ENCODE measurements around the gene FEM1C. TPM values are rescaled to one million over a fixed set of nuclear protein-coding genes. Genes with fewer than 3 reads are reported as not detected.

The FEM1C gene
- polyA plus RNA-seq, 1 donor from 2014 or later: 16.4 TPM

GRCh38 chr5:115478281-115478680 is 66.3 kb downstream of the FEM1C start:
- Histone ChIP-seq H3K9me2 (ENCODE audit: insufficient read depth, low read length) (no peaks in the 10 kb centered on the region), H3K9ac (ENCODE audit: low read length) (no peak overlapping the region), H3K9me3 (ENCODE audit: low read length) (no peaks in the 10 kb centered on the region), H3F3A (ENCODE audit: insufficient read depth, low read length, poor library complexity, severe bottlenecking) (no peaks in the 10 kb centered on the region), H3K27me3 (ENCODE audit: insufficient read depth, low read depth, low read length) (no peaks in the 10 kb centered on the region), H3K4me3 (ENCODE audit: low read length) (no peak overlapping the region), H2AFZ (ENCODE audit: low read depth, low read length) (no peak overlapping the region), H3K4me2 (ENCODE audit: low read length) (no peak overlapping the region), H3K27ac (ENCODE audit: low read length) (no peak overlapping the region), H4K20me1 (ENCODE audit: insufficient read depth) (no peaks in the 10 kb centered on the region), H3K36me3 (ENCODE audit: insufficient read depth, low read length) (no peaks in the 10 kb centered on the region), H3K79me2 (replicated peaks; ENCODE audit: insufficient read depth, low read length) (no peaks in the 10 kb centered on the region)
- no peak for TF ChIP-seq RAD21 (conservative IDR thresholded peaks at IDR 0.05)
- TF ChIP-seq TAF1 (IDR thresholded peaks at IDR 0.05; ENCODE audit: low read depth): no peak
- TF ChIP-seq, protein P1, sequence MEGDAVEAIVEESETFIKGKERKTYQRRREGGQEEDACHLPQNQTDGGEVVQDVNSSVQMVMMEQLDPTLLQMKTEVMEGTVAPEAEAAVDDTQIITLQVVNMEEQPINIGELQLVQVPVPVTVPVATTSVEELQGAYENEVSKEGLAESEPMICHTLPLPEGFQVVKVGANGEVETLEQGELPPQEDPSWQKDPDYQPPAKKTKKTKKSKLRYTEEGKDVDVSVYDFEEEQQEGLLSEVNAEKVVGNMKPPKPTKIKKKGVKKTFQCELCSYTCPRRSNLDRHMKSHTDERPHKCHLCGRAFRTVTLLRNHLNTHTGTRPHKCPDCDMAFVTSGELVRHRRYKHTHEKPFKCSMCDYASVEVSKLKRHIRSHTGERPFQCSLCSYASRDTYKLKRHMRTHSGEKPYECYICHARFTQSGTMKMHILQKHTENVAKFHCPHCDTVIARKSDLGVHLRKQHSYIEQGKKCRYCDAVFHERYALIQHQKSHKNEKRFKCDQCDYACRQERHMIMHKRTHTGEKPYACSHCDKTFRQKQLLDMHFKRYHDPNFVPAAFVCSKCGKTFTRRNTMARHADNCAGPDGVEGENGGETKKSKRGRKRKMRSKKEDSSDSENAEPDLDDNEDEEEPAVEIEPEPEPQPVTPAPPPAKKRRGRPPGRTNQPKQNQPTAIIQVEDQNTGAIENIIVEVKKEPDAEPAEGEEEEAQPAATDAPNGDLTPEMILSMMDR (IDR thresholded peaks at IDR 0.05; ENCODE audit: poor library complexity, severe bottlenecking): no peak
- no peak for TF ChIP-seq SMC3 (conservative IDR thresholded peaks at IDR 0.05; ENCODE audit: poor library complexity)
- TF ChIP-seq POLR2AphosphoS5 (IDR thresholded peaks at IDR 0.05): no peak
- no peak for TF ChIP-seq EZH2 (IDR thresholded peaks at IDR 0.05; ENCODE audit: borderline replicate concordance, insufficient read depth, low read length, poor library complexity, severe bottlenecking)
- TF ChIP-seq REST (IDR thresholded peaks at IDR 0.05; ENCODE audit: borderline replicate concordance): no peak
- no peak for TF ChIP-seq EP300 (conservative IDR thresholded peaks at IDR 0.05; ENCODE audit: poor library complexity, severe bottlenecking)
- no peak for TF ChIP-seq MXI1 (conservative IDR thresholded peaks at IDR 0.05; ENCODE audit: poor library complexity, severe bottlenecking)

GRCh38 chr5:115477581-115477980 is 67.0 kb downstream of the FEM1C start:
- Histone ChIP-seq H3K9ac (ENCODE audit: low read length) (no peak overlapping the region), H3K4me3 (ENCODE audit: low read length) (no peak overlapping the region), H4K20me1 (ENCODE audit: insufficient read depth) (no peaks in the 10 kb centered on the region), H3K4me2 (ENCODE audit: low read length) (no peak overlapping the region), H3K36me3 (ENCODE audit: insufficient read depth, low read length) (no peaks in the 10 kb centered on the region), H3K9me3 (ENCODE audit: low read length) (no peaks in the 10 kb centered on the region), H3K27ac (ENCODE audit: low read length) (no peak overlapping the region), H3F3A (ENCODE audit: insufficient read depth, low read length, poor library complexity, severe bottlenecking) (no peaks in the 10 kb centered on the region), H3K9me2 (ENCODE audit: insufficient read depth, low read length) (no peaks in the 10 kb centered on the region), H3K27me3 (ENCODE audit: insufficient read depth, low read depth, low read length) (no peaks in the 10 kb centered on the region), H3K79me2 (replicated peaks; ENCODE audit: insufficient read depth, low read length) (no peaks in the 10 kb centered on the region), H2AFZ (ENCODE audit: low read depth, low read length) (no peak overlapping the region)
- TF ChIP-seq, protein P1 (IDR thresholded peaks at IDR 0.05; ENCODE audit: poor library complexity, severe bottlenecking): no peak
- TF ChIP-seq POLR2AphosphoS5 (IDR thresholded peaks at IDR 0.05): no peak
- no peak for TF ChIP-seq REST (IDR thresholded peaks at IDR 0.05; ENCODE audit: borderline replicate concordance)
- no peak for TF ChIP-seq EZH2 (IDR thresholded peaks at IDR 0.05; ENCODE audit: borderline replicate concordance, insufficient read depth, low read length, poor library complexity, severe bottlenecking)
- no peak for TF ChIP-seq SMC3 (conservative IDR thresholded peaks at IDR 0.05; ENCODE audit: poor library complexity)
- TF ChIP-seq RAD21 (conservative IDR thresholded peaks at IDR 0.05): no peak
- TF ChIP-seq EP300 (conservative IDR thresholded peaks at IDR 0.05; ENCODE audit: poor library complexity, severe bottlenecking): no peak
- no peak for TF ChIP-seq TAF1 (IDR thresholded peaks at IDR 0.05; ENCODE audit: low read depth)
- no peak for TF ChIP-seq MXI1 (conservative IDR thresholded peaks at IDR 0.05; ENCODE audit: poor library complexity, severe bottlenecking)

Data from neural cell (in vitro differentiated cells).